Tibial nerve (tissue), 4 donors: ENCODE data around the gene RIMS4. TPM values are rescaled to one million over a fixed set of nuclear protein-coding genes. Genes with fewer than 3 reads are reported as not detected.

Experiments
- DNase-seq, 2 donors: peaks; one replicate each; pipeline ENCODE4 v3.0.0-alpha.2; 2019; ENCODE audit warnings: low spot score in 2 of 2
- H3K27ac ChIP-seq, 4 donors: fragments of 200-600 bp; sonication (generic) in 3 of 4; one replicate each; pipeline ENCODE4 v1.5.1; 2017 to 2019; ENCODE audit warnings: mild to moderate bottlenecking in 1 of 4
- H3K27me3 ChIP-seq, 2 donors: fragments of 200-600 bp; sonication (generic) in 1 of 2; one replicate each; pipeline versions ENCODE4 v1.5.1 to v1.6.0; 2017 to 2019
- H3K36me3 ChIP-seq, 3 donors: fragments of 200-600 bp; sonication (generic); one replicate each; pipeline ENCODE4 v1.5.1; 2018 to 2019
- H3K4me1 ChIP-seq, 4 donors: fragments of 200-600 bp; sonication (generic) in 3 of 4; one replicate each; pipeline ENCODE4 v1.5.1; 2017 to 2019
- H3K4me3 ChIP-seq, 4 donors: fragments of 200-600 bp; sonication (generic) in 3 of 4; one replicate each; pipeline ENCODE4 v1.5.1; 2017 to 2019; ENCODE audit warnings: mild to moderate bottlenecking in 1 of 4, moderate library complexity in 1 of 4
- H3K9me3 ChIP-seq, 4 donors: fragments of 200-600 bp; sonication (generic) in 3 of 4; one replicate each; pipeline ENCODE4 v1.5.1; 2017 to 2019
- EP300 ChIP-seq, 2 donors: sonication (generic); formaldehyde crosslinking; IDR thresholded peaks; one replicate each; pipeline ENCODE4 v1.6.1; 2017; ENCODE audit warnings: antibody characterized with exemption in 2 of 2, mild to moderate bottlenecking in 1 of 2
- POLR2A ChIP-seq, 2 donors: fragments of 450-650 bp; IDR thresholded peaks; one replicate each; pipeline ENCODE4 v1.6.1; 2017; ENCODE audit warnings: antibody characterized with exemption in 2 of 2, mild to moderate bottlenecking in 2 of 2, moderate library complexity in 2 of 2
- WGBS, 2 donors: methylation state at CpG; one replicate each; pipeline ENCODE4 v1.1.5; 2018; 5-methylcytosine and 5-hydroxymethylcytosine counted together
- total RNA-seq, 4 donors: library from RNA; depleted of rRNA; stranded (reverse); fragments of >200 nt; gene quantifications; one replicate each; pipeline ENCODE4 v1.1.0, GENCODE V29; 2016
- TF ChIP-seq, protein P1 (sequence below), 5 experiments: fragments of 200-600 bp in 3 of 5; fragments of 450-650 bp in 2 of 5; sonication (generic) in 3 of 5; IDR thresholded peaks; one replicate each; pipeline ENCODE4 v1.5.1; 2016 to 2019; ENCODE audit warnings: antibody characterized with exemption in 5 of 5, mild to moderate bottlenecking in 3 of 5, moderate library complexity in 2 of 5

Gene RIMS4
- total RNA-seq, 4 donors from 2014 or later: 0.21 to 4.7 (median 1.7) TPM

DNA sequence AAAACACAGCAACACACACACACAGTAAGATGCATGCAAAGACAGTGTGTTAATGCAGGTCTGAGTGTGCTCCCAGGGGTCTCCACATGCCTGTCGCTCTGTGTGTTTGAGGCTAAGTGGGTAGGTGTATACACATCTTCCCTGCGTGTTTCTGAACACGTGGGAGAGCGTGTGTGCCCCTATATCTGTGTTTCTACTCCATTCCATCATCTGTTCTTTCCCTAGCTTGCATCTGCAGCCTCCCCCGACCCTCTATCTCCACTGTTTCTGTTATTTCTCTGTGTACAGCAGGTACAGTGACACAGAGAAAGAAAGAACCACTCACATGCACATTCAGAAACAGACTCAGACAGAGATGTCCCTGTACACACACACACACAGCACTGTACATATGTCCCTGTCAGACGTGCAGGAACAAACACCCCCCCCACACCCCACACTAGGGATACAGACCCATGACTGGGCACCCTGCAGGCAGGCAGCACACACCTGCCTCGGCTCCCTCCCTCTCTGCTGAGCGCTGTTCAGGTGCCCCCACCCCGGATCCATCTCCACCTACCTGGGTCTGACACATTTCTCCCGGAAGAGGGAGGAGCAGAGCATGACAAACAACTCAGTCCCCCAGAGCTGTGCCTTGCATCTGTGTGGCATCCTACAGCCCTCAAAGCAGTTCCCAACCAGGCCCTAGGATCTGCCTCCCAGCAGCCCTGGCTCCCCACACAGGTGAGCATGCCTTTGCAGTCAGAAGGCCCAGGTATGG is 37.1 kb downstream of the RIMS4 start:
- H3K27me3 ChIP-seq: peaks cover 0 to 29% of the 10 kb centered on the region in 2 donors
- H3K4me1 ChIP-seq: no peaks in the 10 kb centered on the region
- 49 to 62% methylated on average over 10 of the region's 10 CpGs for whole genome bisulfite sequencing, 2 donors
- no peaks in the 10 kb centered on the region for H3K9me3 ChIP-seq
- no peak overlapping the region for H3K4me3 ChIP-seq
- no peaks in the 10 kb centered on the region for H3K36me3 ChIP-seq
- TF ChIP-seq EP300 (IDR thresholded peaks at IDR 0.05): no peak
- TF ChIP-seq POLR2A (IDR thresholded peaks at IDR 0.05): no peak
- TF ChIP-seq, protein P1, sequence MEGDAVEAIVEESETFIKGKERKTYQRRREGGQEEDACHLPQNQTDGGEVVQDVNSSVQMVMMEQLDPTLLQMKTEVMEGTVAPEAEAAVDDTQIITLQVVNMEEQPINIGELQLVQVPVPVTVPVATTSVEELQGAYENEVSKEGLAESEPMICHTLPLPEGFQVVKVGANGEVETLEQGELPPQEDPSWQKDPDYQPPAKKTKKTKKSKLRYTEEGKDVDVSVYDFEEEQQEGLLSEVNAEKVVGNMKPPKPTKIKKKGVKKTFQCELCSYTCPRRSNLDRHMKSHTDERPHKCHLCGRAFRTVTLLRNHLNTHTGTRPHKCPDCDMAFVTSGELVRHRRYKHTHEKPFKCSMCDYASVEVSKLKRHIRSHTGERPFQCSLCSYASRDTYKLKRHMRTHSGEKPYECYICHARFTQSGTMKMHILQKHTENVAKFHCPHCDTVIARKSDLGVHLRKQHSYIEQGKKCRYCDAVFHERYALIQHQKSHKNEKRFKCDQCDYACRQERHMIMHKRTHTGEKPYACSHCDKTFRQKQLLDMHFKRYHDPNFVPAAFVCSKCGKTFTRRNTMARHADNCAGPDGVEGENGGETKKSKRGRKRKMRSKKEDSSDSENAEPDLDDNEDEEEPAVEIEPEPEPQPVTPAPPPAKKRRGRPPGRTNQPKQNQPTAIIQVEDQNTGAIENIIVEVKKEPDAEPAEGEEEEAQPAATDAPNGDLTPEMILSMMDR (IDR thresholded peaks at IDR 0.05): no peak
- H3K27ac ChIP-seq: no peak overlapping the region
- no peak for DNase-seq

DNA sequence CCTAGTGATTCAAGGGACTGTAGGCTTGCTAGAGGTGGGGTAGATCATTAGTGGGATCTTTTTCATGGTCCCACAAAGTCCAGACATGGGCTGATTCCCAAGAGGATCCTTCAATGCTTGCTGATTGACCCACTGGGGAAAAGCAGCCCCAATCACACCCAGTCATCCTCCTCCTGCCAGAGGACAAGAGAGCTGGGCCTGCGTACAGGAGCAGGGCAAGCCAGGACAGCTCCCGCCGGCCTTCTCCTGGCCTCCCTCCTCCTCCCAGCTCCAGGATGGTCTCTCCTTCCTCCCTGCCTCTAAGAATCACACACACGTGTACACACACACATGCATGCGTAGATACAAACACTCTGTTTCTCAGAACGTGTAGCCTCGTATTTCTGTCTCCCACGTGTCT is 37.7 kb downstream of the RIMS4 start:
- Histone ChIP-seq H3K4me3 (no peak overlapping the region), H3K9me3 (no peaks in the 10 kb centered on the region), H3K27ac (no peak overlapping the region), H3K36me3 (no peaks in the 10 kb centered on the region), H3K4me1 (no peaks in the 10 kb centered on the region), H3K27me3 (peaks cover 0 to 33% of the 10 kb centered on the region in 2 donors)
- TF ChIP-seq, protein P1 (IDR thresholded peaks at IDR 0.05): no peak
- TF ChIP-seq EP300 (IDR thresholded peaks at IDR 0.05): no peak
- no peak for TF ChIP-seq POLR2A (IDR thresholded peaks at IDR 0.05)
- WGBS, 2 donors: 50 to 56% methylated on average over 8 of the region's 8 CpGs
- no peak for DNase-seq

DNA sequence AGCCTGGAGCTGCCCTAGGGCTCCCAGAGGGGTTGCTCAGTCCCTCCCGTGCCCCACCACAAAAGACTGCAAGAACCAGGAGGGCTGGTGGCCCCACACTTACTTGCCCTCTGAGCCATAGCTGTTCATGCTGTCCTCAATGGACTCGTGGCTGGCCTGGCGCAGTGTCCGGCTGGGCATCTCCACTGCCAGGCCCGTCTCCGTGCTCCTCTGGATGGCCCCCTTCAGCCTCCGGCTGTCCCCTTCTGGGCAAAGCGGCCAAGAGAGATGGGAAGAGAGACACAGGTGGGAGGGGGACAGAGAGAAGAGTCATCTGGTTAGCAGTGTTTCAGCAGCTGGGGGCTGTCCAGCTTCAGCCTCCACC is 39.2 kb downstream of the RIMS4 start:
- no peak overlapping the region for H3K27ac ChIP-seq
- H3K4me3 ChIP-seq: no peak overlapping the region
- H3K27me3 ChIP-seq: peaks cover 0 to 38% of the 10 kb centered on the region in 2 donors
- no peak for DNase-seq
- 77 to 87% methylated on average over 8 of the region's 8 CpGs for WGBS, 2 donors
- no peaks in the 10 kb centered on the region for H3K4me1 ChIP-seq
- TF ChIP-seq EP300 (IDR thresholded peaks at IDR 0.05) (no peak), POLR2A (IDR thresholded peaks at IDR 0.05) (no peak)
- TF ChIP-seq, protein P1 (IDR thresholded peaks at IDR 0.05): no peak
- H3K36me3 ChIP-seq: no peaks in the 10 kb centered on the region
- H3K9me3 ChIP-seq: no peaks in the 10 kb centered on the region

DNA sequence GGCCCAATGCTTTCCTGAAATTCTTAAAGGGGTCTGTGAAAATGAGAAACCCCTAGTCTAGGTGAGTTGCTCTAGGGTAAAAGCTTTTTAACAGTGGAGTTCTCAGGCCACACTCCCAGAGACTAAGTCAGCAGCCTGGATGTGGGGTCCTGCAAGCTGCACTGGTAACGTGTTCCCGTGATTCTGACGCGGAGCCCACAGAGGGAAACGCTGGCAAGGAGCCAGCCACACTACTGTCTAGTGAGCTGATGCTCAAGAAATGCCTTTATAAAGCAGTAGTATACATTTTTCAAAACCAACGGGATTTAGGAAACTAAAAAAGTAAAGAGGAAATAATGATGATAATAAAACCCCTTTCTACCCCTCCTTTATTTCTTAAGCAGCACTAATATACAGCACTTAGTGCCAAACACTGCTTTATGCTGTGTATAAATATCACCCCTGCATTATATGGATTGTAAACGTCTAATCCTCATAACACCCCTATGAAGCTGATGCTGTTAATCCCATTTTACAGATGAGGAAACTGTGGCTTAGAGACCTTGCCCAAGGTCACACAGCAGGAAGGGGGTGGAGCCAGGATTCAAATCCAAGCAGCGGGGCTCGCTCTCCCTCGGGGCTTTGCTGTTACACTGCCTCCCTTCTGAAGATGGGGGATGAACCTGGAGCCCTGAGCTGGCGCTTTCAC is 39.7 kb downstream of the RIMS4 start:
- Histone ChIP-seq H3K36me3 (no peaks in the 10 kb centered on the region), H3K4me1 (no peaks in the 10 kb centered on the region), H3K27me3 (peaks cover 0 to 42% of the 10 kb centered on the region in 2 donors), H3K9me3 (no peaks in the 10 kb centered on the region), H3K4me3 (no peak overlapping the region), H3K27ac (no peak overlapping the region)
- no peak for DNase-seq
- TF ChIP-seq, protein P1 (IDR thresholded peaks at IDR 0.05): no peak
- TF ChIP-seq POLR2A (IDR thresholded peaks at IDR 0.05): no peak
- no peak for TF ChIP-seq EP300 (IDR thresholded peaks at IDR 0.05)
- 39 to 43% methylated on average over 11 of the region's 11 CpGs for WGBS, 2 donors

GRCh38 chr20:44769481-44769863 is 40.9 kb downstream of the RIMS4 start:
- no peak for DNase-seq
- Histone ChIP-seq H3K36me3 (no peaks in the 10 kb centered on the region), H3K27ac (no peak overlapping the region), H3K9me3 (no peaks in the 10 kb centered on the region), H3K4me3 (no peak overlapping the region), H3K4me1 (no peaks in the 10 kb centered on the region), H3K27me3 (peaks cover 0 to 49% of the 10 kb centered on the region in 2 donors)
- 17 to 33% methylated on average over 5 of the region's 5 CpGs for WGBS, 2 donors
- TF ChIP-seq, protein P1 (IDR thresholded peaks at IDR 0.05): no peak
- TF ChIP-seq EP300 (IDR thresholded peaks at IDR 0.05): no peak
- no peak for TF ChIP-seq POLR2A (IDR thresholded peaks at IDR 0.05)
